IPS-11a (cell line): ENCODE measurements around the gene TNRC6C.
"Not testable (repeated sequence)": the region's sequence is repeated elsewhere in the genome, so short reads cannot be mapped to it uniquely, and the experiment has no call there.

Experiments
- H3K4me3 ChIP-seq: one replicate; pipeline ENCODE4 v1.5.1; 2013; ENCODE audit warnings: low read depth, low read length, control low read depth

TNRC6C gene

GRCh38 chr17:78075545-78075944 is 117.0 kb downstream of the TNRC6C start:
- H3K4me3 ChIP-seq: no peak overlapping the region

GRCh38 chr17:78079253-78079652 is 120.8 kb downstream of the TNRC6C start:
- H3K4me3 ChIP-seq: no peak overlapping the region

GRCh38 chr17:78081551-78081950 is 123.0 kb downstream of the TNRC6C start:
- H3K4me3 ChIP-seq: no peak overlapping the region

GRCh38 chr17:78082355-78082872 is 123.9 kb downstream of the TNRC6C start:
- not testable (repeated sequence) for H3K4me3 ChIP-seq

GRCh38 chr17:78082988-78083387 is 124.5 kb downstream of the TNRC6C start:
- no peak overlapping the region for H3K4me3 ChIP-seq

GRCh38 chr17:78086740-78087139 is 128.2 kb downstream of the TNRC6C start:
- no peak overlapping the region for H3K4me3 ChIP-seq

- no peak overlapping the region for H3K4me3 ChIP-seq
Observed at GRCh38 chr17:78088529-78088928, 130.0 kb downstream of the TNRC6C start.

GRCh38 chr17:78089576-78090281 is 131.2 kb downstream of the TNRC6C start:
- no peak overlapping the region for H3K4me3 ChIP-seq

GRCh38 chr17:78092794-78093324 is 134.4 kb downstream of the TNRC6C start:
- no peak overlapping the region for H3K4me3 ChIP-seq

GRCh38 chr17:78095035-78095434 is 136.5 kb downstream of the TNRC6C start:
- no peak overlapping the region for H3K4me3 ChIP-seq

GRCh38 chr17:78096093-78096492 is 137.6 kb downstream of the TNRC6C start:
- H3K4me3 ChIP-seq: no peak overlapping the region

GRCh38 chr17:78101112-78101511 is 142.6 kb downstream of the TNRC6C start:
- no peak overlapping the region for H3K4me3 ChIP-seq

- H3K4me3 ChIP-seq: no peak overlapping the region
Observed at GRCh38 chr17:78101542-78101941, 143.0 kb downstream of the TNRC6C start.

GRCh38 chr17:78103311-78103710 is 144.8 kb downstream of the TNRC6C start:
- no peak overlapping the region for H3K4me3 ChIP-seq

GRCh38 chr17:78104540-78104941 is 146.0 kb downstream of the TNRC6C start:
- H3K4me3 ChIP-seq: no peak overlapping the region

GRCh38 chr17:78105101-78105500 is 146.6 kb downstream of the TNRC6C start:
- H3K4me3 ChIP-seq: no peak overlapping the region

GRCh38 chr17:78105551-78105950 is 147.0 kb downstream of the TNRC6C start:
- H3K4me3 ChIP-seq: no peak overlapping the region

- no peak overlapping the region for H3K4me3 ChIP-seq
Observed at GRCh38 chr17:78106211-78106610, 147.7 kb downstream of the TNRC6C start.

GRCh38 chr17:78107457-78107856 is 149.0 kb downstream of the TNRC6C start:
- H3K4me3 ChIP-seq: no peak overlapping the region

GRCh38 chr17:78107976-78108725 is 149.6 kb downstream of the TNRC6C start:
- no peak overlapping the region for H3K4me3 ChIP-seq

GRCh38 chr17:78108726-78109488 is 150.4 kb downstream of the TNRC6C start:
- no peak overlapping the region for H3K4me3 ChIP-seq
